ENCODE data around the gene CNIH3.

The CNIH3 gene

GRCh38 chr1:224694969-224695368, 78.9 kb downstream of the CNIH3 start:
- H3K9me3 ChIP-seq (ENCODE audit: insufficient read depth, low read length, severe bottlenecking): no peaks in the 10 kb centered on the region
- no peaks in the 10 kb centered on the region for H3K4me1 ChIP-seq (ENCODE audit: insufficient read depth, low read length)
- no peak overlapping the region for H3K4me3 ChIP-seq (ENCODE audit: low read depth in 1 of 2, low read length in 2 of 2)
- no peaks in the 10 kb centered on the region for H3K79me2 ChIP-seq (ENCODE audit: insufficient read depth, low read length)
- no peaks in the 10 kb centered on the region for H4K20me1 ChIP-seq (ENCODE audit: insufficient read depth, low read length)
- H2AFZ ChIP-seq (ENCODE audit: low read depth, low read length): no peak overlapping the region
- no peaks in the 10 kb centered on the region for H3K27me3 ChIP-seq (ENCODE audit: insufficient read depth, low read length, poor library complexity)
- ATAC-seq (ENCODE audit: insufficient read depth, low read depth) (no peak), DNase-seq (no peak)
- H3K4me2 ChIP-seq (ENCODE audit: insufficient read depth, low read length): no peak overlapping the region
- TF ChIP-seq EZH2 (IDR thresholded peaks at IDR 0.05; ENCODE audit: borderline replicate concordance, low read depth, low read length, severe bottlenecking): no peak
- no peak for TF ChIP-seq CTCF (IDR thresholded peaks at IDR 0.05; ENCODE audit: borderline replicate concordance, extremely low read depth, low read length, poor library complexity, severe bottlenecking)
- H3K27ac ChIP-seq (ENCODE audit: low read length): no peak overlapping the region
- no peaks in the 10 kb centered on the region for H3K36me3 ChIP-seq (ENCODE audit: insufficient read depth, low read length)
- H3K9ac ChIP-seq (ENCODE audit: low read depth, low read length): no peak overlapping the region

- Histone ChIP-seq H3K27ac (ENCODE audit: low read length) (no peak overlapping the region), H3K4me1 (ENCODE audit: insufficient read depth, low read length) (no peaks in the 10 kb centered on the region), H2AFZ (ENCODE audit: low read depth, low read length) (no peak overlapping the region), H3K27me3 (ENCODE audit: insufficient read depth, low read length, poor library complexity) (no peaks in the 10 kb centered on the region), H3K4me2 (ENCODE audit: insufficient read depth, low read length) (no peak overlapping the region), H3K4me3 (ENCODE audit: low read depth in 1 of 2, low read length in 2 of 2) (no peak overlapping the region), H3K9ac (ENCODE audit: low read depth, low read length) (no peak overlapping the region), H3K79me2 (ENCODE audit: insufficient read depth, low read length) (no peaks in the 10 kb centered on the region), H3K36me3 (ENCODE audit: insufficient read depth, low read length) (no peaks in the 10 kb centered on the region), H3K9me3 (ENCODE audit: insufficient read depth, low read length, severe bottlenecking) (no peaks in the 10 kb centered on the region), H4K20me1 (ENCODE audit: insufficient read depth, low read length) (no peaks in the 10 kb centered on the region)
- no peak for TF ChIP-seq EZH2 (IDR thresholded peaks at IDR 0.05; ENCODE audit: borderline replicate concordance, low read depth, low read length, severe bottlenecking)
- TF ChIP-seq CTCF (IDR thresholded peaks at IDR 0.05; ENCODE audit: borderline replicate concordance, extremely low read depth, low read length, poor library complexity, severe bottlenecking): no peak
- DNase-seq (no peak), ATAC-seq (ENCODE audit: insufficient read depth, low read depth) (no peak)
These were observed 79.9 kb downstream of the CNIH3 start for GRCh38 chr1:224696021-224696420.

- Histone ChIP-seq H3K4me1 (ENCODE audit: insufficient read depth, low read length) (no peaks in the 10 kb centered on the region), H2AFZ (ENCODE audit: low read depth, low read length) (no peak overlapping the region), H4K20me1 (ENCODE audit: insufficient read depth, low read length) (no peaks in the 10 kb centered on the region), H3K9ac (ENCODE audit: low read depth, low read length) (no peak overlapping the region), H3K4me3 (ENCODE audit: low read depth in 1 of 2, low read length in 2 of 2) (no peak overlapping the region), H3K4me2 (ENCODE audit: insufficient read depth, low read length) (no peak overlapping the region), H3K27me3 (ENCODE audit: insufficient read depth, low read length, poor library complexity) (no peaks in the 10 kb centered on the region), H3K79me2 (ENCODE audit: insufficient read depth, low read length) (no peaks in the 10 kb centered on the region), H3K9me3 (ENCODE audit: insufficient read depth, low read length, severe bottlenecking) (no peaks in the 10 kb centered on the region), H3K27ac (ENCODE audit: low read length) (no peak overlapping the region), H3K36me3 (ENCODE audit: insufficient read depth, low read length) (no peaks in the 10 kb centered on the region)
- TF ChIP-seq CTCF (IDR thresholded peaks at IDR 0.05; ENCODE audit: borderline replicate concordance, extremely low read depth, low read length, poor library complexity, severe bottlenecking): no peak
- TF ChIP-seq EZH2 (IDR thresholded peaks at IDR 0.05; ENCODE audit: borderline replicate concordance, low read depth, low read length, severe bottlenecking): no peak
- ATAC-seq (ENCODE audit: insufficient read depth, low read depth) (no peak), DNase-seq (no peak)
These were observed 81.0 kb downstream of the CNIH3 start for GRCh38 chr1:224696891-224697765.

All from DND-41 (cell line).